Astrocyte (in vitro differentiated cells and primary cell): Measurements from ENCODE around the gene PITPNB. TPM values are rescaled to one million over a fixed set of nuclear protein-coding genes. Genes with fewer than 3 reads are reported as not detected.

Experiments
- DNase-seq: peaks from one replicate; pipeline ENCODE4 v3.0.0-alpha.2; 2010; ENCODE audit warnings: low read depth
- FAIRE-seq: peaks from 2 replicates; lab custom pipeline; 2011; peaks lifted over from hg19 to GRCh38; lab: Jason Lieb, UNC
- H2AFZ ChIP-seq: 2 replicates; pipeline ENCODE4 v1.6.0; 2012; ENCODE audit warnings: low read depth, low read length, inconsistent platforms
- H3K27ac ChIP-seq: 2 replicates; pipeline ENCODE4 v1.5.1; 2011; ENCODE audit warnings: low read depth, low read length, inconsistent platforms
- H3K27me3 ChIP-seq: 2 replicates; pipeline ENCODE4 v1.6.0; 2011; ENCODE audit warnings: low read length, inconsistent platforms; ENCODE audit not compliant: insufficient read depth
- H3K36me3 ChIP-seq: 2 replicates; pipeline ENCODE4 v1.5.1; 2011; ENCODE audit warnings: low read length, inconsistent platforms; ENCODE audit not compliant: insufficient read depth
- H3K4me1 ChIP-seq: 2 replicates; pipeline ENCODE4 v1.5.1; 2011; ENCODE audit warnings: low read length, inconsistent platforms; ENCODE audit not compliant: insufficient read depth
- H3K4me2 ChIP-seq: 2 replicates; pipeline ENCODE4 v1.6.0; 2012; ENCODE audit warnings: low read length, inconsistent platforms
- H3K4me3 ChIP-seq: 2 replicates; pipeline ENCODE4 v1.5.1; 2011; ENCODE audit warnings: low read depth, mild to moderate bottlenecking, low read length, inconsistent platforms; ENCODE audit not compliant: insufficient read depth
- H3K79me2 ChIP-seq: 2 replicates; pipeline ENCODE4 v1.6.0; 2012; ENCODE audit warnings: mild to moderate bottlenecking, low read length, inconsistent platforms; ENCODE audit not compliant: insufficient read depth
- H3K9ac ChIP-seq: 2 replicates; pipeline ENCODE4 v1.6.0; 2012; ENCODE audit warnings: mild to moderate bottlenecking, low read length, inconsistent platforms
- H3K9me3 ChIP-seq: 2 replicates; pipeline ENCODE4 v1.5.1; 2012; ENCODE audit warnings: low read depth, mild to moderate bottlenecking, low read length, inconsistent platforms; ENCODE audit not compliant: insufficient read depth
- H4K20me1 ChIP-seq: 2 replicates; pipeline ENCODE4 v1.6.0; 2012; ENCODE audit warnings: low read length, inconsistent platforms; ENCODE audit not compliant: insufficient read depth
- H3K27ac Mint-ChIP-seq: one replicate; pipeline ENCODE4 v1.8.0; 2021; ENCODE audit warnings: mild to moderate bottlenecking, mixed read lengths; ENCODE audit not compliant: unreplicated experiment
- H3K27me3 Mint-ChIP-seq: one replicate; pipeline ENCODE4 v1.8.0; 2021; ENCODE audit warnings: low read depth, mixed read lengths; ENCODE audit not compliant: unreplicated experiment
- H3K36me3 Mint-ChIP-seq: one replicate; pipeline ENCODE4 v1.8.0; 2021; ENCODE audit warnings: low read depth, mixed read lengths; ENCODE audit not compliant: unreplicated experiment
- H3K4me1 Mint-ChIP-seq: one replicate; pipeline ENCODE4 v1.8.0; 2021; ENCODE audit warnings: low read depth, mixed read lengths; ENCODE audit not compliant: unreplicated experiment
- H3K4me3 Mint-ChIP-seq: one replicate; pipeline ENCODE4 v1.8.0; 2021; ENCODE audit warnings: mild to moderate bottlenecking, moderate library complexity, mixed read lengths; ENCODE audit not compliant: unreplicated experiment
- H3K9me3 Mint-ChIP-seq: one replicate; pipeline ENCODE4 v1.8.0; 2021; ENCODE audit warnings: mild to moderate bottlenecking, mixed read lengths; ENCODE audit not compliant: unreplicated experiment
- EZH2 ChIP-seq: IDR thresholded peaks from 2 replicates; pipeline ENCODE4 v1.6.1; 2012; ENCODE audit warnings: mild to moderate bottlenecking, low read length, inconsistent platforms; ENCODE audit not compliant: insufficient read depth
- total RNA-seq: library from RNA; stranded (reverse); gene quantifications from 2 replicates; pipeline ENCODE4 v1.2.1, GENCODE V29; 2021
- TF ChIP-seq, protein P1 (sequence below): IDR thresholded peaks from 2 replicates; pipeline ENCODE4 v1.5.1; 2011; ENCODE audit warnings: low read depth, mild to moderate bottlenecking, inconsistent platforms, low read length, moderate library complexity; ENCODE audit not compliant: insufficient read depth

PITPNB gene
- total RNA-seq, 1 donor from 2014 or later = 90.6 TPM

- Mint-ChIP-seq H3K4me3 (no peak overlapping the region), H3K27ac (no peak overlapping the region)
- H3K79me2 ChIP-seq = no peaks in the 10 kb centered on the region
Observed at GRCh38 chr22:27829620-27830019, 89.4 kb downstream of the PITPNB start.

GRCh38 chr22:27827604-27828587, 91.2 kb downstream of the PITPNB start:
- peaks cover 2% of the 10 kb centered on the region for H3K9me3 Mint-ChIP-seq
- Histone ChIP-seq H4K20me1 (no peaks in the 10 kb centered on the region), H3K9ac (no peak overlapping the region), H3K27ac (no peak overlapping the region), H3K4me2 (no peak overlapping the region), H3K27me3 (no peaks in the 10 kb centered on the region), H3K79me2 (no peaks in the 10 kb centered on the region), H3K4me1 (no peaks in the 10 kb centered on the region), H3K36me3 (no peaks in the 10 kb centered on the region), H3K4me3 (no peak overlapping the region), H2AFZ (no peak overlapping the region), H3K9me3 (no peaks in the 10 kb centered on the region)
- H3K27me3 Mint-ChIP-seq = peaks cover 2% of the 10 kb centered on the region
- H3K36me3 Mint-ChIP-seq = peaks cover 5% of the 10 kb centered on the region
- H3K4me1 Mint-ChIP-seq = peaks cover 11% of the 10 kb centered on the region
- TF ChIP-seq EZH2 = no peak
- TF ChIP-seq, protein P1, sequence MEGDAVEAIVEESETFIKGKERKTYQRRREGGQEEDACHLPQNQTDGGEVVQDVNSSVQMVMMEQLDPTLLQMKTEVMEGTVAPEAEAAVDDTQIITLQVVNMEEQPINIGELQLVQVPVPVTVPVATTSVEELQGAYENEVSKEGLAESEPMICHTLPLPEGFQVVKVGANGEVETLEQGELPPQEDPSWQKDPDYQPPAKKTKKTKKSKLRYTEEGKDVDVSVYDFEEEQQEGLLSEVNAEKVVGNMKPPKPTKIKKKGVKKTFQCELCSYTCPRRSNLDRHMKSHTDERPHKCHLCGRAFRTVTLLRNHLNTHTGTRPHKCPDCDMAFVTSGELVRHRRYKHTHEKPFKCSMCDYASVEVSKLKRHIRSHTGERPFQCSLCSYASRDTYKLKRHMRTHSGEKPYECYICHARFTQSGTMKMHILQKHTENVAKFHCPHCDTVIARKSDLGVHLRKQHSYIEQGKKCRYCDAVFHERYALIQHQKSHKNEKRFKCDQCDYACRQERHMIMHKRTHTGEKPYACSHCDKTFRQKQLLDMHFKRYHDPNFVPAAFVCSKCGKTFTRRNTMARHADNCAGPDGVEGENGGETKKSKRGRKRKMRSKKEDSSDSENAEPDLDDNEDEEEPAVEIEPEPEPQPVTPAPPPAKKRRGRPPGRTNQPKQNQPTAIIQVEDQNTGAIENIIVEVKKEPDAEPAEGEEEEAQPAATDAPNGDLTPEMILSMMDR = no peak
- FAIRE-seq (no peak), DNase-seq (no peak)
- H3K27ac Mint-ChIP-seq = no peak overlapping the region
- H3K4me3 Mint-ChIP-seq = no peak overlapping the region

More at GRCh38 chr22:27829620-27830019, 89.4 kb downstream of the PITPNB start:
- no peaks in the 10 kb centered on the region for H4K20me1 ChIP-seq
- no peak for TF ChIP-seq EZH2
- TF ChIP-seq, protein P1 = no peak
- DNase-seq (no peak), FAIRE-seq (no peak)
- H3K36me3 ChIP-seq = no peaks in the 10 kb centered on the region
- no peak overlapping the region for H3K4me2 ChIP-seq
- no peak overlapping the region for H2AFZ ChIP-seq
- H3K4me1 Mint-ChIP-seq = peaks cover 11% of the 10 kb centered on the region
- no peaks in the 10 kb centered on the region for H3K9me3 ChIP-seq
- no peak overlapping the region for H3K4me3 ChIP-seq
- H3K27me3 ChIP-seq = no peaks in the 10 kb centered on the region
- H3K27ac ChIP-seq = no peak overlapping the region
- no peaks in the 10 kb centered on the region for H3K4me1 ChIP-seq
- peaks cover 8% of the 10 kb centered on the region for H3K36me3 Mint-ChIP-seq
- no peak overlapping the region for H3K9ac ChIP-seq
- no peaks in the 10 kb centered on the region for H3K9me3 Mint-ChIP-seq
- H3K27me3 Mint-ChIP-seq = peaks cover 2% of the 10 kb centered on the region
